Coronary artery (tissue), 2 donors: ENCODE measurements around the gene SYNDIG1.

ENCODE experiments used
- DNase-seq: peaks from one replicate; pipeline ENCODE4 v3.0.0-alpha.2; 2017; ENCODE audit warnings: low spot score
- H3K27ac ChIP-seq, 2 donors: fragments of 200-600 bp; sonication (generic); one replicate each; pipeline ENCODE4 v1.5.1; 2016 to 2019
- H3K4me3 ChIP-seq: fragments of 200-600 bp; sonication (generic); 2 replicates; pipeline ENCODE4 v1.5.1; 2016; ENCODE audit warnings: mild to moderate bottlenecking, moderate library complexity
- TF ChIP-seq, protein P1 (sequence below): fragments of 200-600 bp; sonication (generic); IDR thresholded peaks from one replicate; pipeline ENCODE4 v1.5.1; 2019; ENCODE audit warnings: antibody characterized with exemption

SYNDIG1 gene

DNA sequence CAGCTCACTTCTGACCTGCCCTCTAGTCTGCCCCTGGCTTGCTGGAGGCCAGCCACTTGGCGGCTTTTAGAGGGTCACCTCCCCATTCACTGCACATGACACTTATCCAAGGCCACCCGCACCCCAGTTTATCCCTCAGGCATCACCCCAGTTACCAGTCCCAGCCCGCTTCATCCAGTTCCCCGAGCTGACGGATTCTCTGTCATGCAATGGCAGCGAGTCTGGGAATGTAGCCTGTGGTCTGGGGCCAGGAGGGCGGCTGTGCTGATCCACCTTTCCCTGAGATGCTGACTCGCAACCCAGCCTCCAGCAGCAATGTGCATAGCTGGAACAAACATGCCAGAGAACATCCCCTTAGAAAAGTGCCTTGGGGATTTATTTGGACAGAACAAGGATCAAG lies 25.8 kb downstream of the SYNDIG1 start:
- Histone ChIP-seq H3K4me3 (no peak overlapping the region), H3K27ac (no peak overlapping the region)
- TF ChIP-seq, protein P1, sequence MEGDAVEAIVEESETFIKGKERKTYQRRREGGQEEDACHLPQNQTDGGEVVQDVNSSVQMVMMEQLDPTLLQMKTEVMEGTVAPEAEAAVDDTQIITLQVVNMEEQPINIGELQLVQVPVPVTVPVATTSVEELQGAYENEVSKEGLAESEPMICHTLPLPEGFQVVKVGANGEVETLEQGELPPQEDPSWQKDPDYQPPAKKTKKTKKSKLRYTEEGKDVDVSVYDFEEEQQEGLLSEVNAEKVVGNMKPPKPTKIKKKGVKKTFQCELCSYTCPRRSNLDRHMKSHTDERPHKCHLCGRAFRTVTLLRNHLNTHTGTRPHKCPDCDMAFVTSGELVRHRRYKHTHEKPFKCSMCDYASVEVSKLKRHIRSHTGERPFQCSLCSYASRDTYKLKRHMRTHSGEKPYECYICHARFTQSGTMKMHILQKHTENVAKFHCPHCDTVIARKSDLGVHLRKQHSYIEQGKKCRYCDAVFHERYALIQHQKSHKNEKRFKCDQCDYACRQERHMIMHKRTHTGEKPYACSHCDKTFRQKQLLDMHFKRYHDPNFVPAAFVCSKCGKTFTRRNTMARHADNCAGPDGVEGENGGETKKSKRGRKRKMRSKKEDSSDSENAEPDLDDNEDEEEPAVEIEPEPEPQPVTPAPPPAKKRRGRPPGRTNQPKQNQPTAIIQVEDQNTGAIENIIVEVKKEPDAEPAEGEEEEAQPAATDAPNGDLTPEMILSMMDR: no peak
- no peak for DNase-seq

DNA sequence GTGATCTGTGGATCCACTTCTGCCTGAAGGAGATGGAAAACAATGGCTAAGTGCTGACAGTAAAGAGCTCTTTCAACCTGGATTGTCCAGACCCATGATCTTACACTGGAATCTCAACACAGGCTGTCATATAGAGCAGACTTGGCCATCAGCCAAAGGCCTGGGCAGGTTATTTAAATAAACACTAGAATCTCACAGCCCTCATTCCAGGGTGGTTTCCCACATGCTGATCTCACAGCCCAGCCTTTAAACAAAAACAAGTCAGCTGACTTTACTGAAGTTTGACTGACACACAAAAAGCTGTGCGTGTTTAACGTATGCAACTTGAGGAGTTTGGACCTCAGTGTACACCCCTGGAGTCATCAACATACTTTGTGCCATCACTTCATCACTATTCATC lies 28.4 kb downstream of the SYNDIG1 start:
- DNase-seq: no peak
- no peak overlapping the region for H3K27ac ChIP-seq
- no peak overlapping the region for H3K4me3 ChIP-seq
- TF ChIP-seq, protein P1: no peak

DNA sequence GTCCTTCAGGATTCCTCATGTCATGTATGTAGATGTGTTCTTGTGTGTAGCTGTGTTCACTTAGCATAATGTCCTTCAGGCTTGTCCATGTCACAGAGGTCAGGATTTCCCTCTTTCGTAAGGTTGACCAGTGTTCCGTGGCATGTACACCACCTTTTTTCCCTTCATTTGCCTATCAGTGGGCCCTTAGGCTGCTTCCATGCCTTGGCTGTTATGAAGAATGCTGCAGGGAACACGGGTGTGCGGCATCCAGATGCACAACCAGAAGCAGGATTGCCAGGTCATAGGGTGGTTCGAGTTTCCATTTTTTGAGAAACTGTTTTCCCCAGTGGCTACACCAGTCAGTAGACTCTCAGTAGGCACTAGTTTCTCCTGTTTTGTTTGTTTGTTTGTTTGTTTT lies 29.2 kb downstream of the SYNDIG1 start:
- DNase-seq: no peak
- Histone ChIP-seq H3K27ac (no peak overlapping the region), H3K4me3 (no peak overlapping the region)
- TF ChIP-seq, protein P1: no peak

DNA sequence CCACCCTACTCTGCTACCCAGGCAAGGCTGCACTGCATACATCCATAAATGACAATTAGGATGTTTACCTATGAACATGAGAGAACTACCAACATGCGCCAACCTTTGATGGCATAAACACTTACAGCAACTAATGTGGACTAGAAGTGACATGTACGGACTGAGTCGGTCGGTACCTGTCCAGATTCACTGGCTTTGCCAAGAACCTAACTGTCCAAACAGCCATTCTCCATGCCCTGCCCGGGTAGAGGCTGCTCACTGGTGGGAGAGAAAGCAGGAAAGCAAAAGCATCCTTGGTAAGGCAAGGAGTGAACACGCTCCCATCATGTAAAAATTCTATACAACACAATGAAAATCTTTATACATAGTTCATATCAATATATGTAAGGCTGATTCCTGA lies 30.0 kb downstream of the SYNDIG1 start:
- H3K4me3 ChIP-seq: no peak overlapping the region
- H3K27ac ChIP-seq: no peak overlapping the region
- DNase-seq: no peak
- TF ChIP-seq, protein P1: no peak

DNA sequence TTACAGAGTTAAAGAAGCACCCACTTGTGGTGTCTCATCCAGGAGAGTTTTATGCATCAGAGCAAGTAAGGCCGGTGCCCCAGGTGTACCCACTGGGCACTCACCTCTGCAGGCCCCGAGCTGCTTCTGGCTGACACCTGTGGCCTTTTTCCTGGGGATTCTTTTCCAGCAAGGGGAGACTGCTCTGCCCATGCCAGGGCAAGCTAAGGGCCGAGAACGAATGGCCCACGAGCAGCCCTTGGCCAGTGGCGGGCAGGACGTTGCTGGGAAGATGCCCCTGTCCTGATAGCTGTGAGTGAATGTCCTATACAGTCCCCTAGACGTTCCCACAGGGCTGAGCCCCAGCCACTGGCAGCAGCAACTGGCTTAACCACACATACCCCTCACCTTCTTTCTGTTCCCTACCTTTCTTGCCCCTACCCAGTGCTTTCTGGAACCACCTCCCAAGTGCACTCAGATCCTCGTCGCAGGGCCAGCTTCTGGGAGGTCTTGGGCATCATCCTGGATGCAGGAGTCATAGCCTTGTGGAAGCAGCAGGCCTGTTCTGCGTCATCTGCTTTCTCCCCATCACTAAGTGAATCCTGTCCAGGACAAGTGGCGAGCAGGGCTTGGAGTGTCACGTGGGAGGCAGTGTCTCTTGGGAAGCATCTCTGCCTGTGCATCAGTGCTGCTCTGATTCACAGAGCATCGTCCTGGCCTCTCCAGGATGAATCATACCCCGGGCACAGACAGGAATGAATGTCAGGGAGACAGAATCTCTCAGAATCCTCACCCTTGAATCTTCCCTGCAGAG lies 32.5 kb downstream of the SYNDIG1 start:
- TF ChIP-seq, protein P1: no peak
- no peak for DNase-seq
- Histone ChIP-seq H3K27ac (peak overlapping the region in 1 of 2 donors; percentile 73), H3K4me3 (no peak overlapping the region)

DNA sequence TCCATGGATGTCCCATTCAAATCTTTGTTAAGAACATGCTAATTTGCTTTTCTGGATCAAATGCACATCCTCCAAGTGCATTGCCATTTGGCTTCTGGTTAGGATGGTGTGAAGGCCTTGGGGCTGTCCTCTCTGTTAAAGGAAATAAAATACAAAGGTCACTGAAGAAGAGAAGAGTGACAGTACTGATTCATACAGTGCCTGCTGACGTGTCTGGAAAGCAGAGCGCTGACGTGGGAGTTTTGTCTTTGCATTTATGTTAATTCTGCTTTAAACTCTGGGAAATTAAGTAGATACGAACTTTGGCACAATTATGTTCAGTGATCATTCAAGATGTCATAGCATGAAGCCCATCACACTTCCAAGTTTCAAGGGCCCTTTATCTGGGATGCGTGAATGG lies 33.2 kb downstream of the SYNDIG1 start:
- TF ChIP-seq, protein P1: no peak
- Histone ChIP-seq H3K27ac (peak overlapping the region in 1 of 2 donors; percentile 51), H3K4me3 (no peak overlapping the region)
- DNase-seq: no peak

DNA sequence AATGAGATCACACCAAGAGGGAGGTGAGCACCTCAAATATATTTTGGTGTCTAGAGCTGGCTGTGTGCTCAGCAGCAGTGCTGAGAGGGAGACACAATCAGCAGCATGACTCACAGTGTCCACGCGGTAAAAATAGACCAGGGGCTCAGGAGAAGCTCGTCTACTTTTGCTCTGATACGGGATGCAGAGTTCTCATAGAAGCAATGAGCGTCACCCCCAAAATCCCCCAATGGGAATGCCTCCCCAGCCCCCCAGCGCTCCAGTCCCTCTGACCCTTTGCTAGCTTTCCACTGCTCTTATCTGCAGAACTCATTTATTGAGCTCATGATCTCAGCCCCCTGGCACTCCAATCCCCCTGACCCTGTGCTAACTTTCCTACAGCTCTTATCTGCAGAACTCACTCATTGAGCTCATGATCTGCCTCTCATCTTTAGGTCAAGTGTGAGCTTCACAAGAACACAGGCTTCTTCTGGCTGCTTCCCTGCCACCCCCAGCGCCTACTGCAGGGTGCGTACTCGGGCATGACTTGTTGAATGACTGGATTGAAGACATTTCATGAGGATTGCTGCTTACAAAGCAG lies 34.0 kb downstream of the SYNDIG1 start:
- no peak for DNase-seq

More for the DNA sequence above, 34.0 kb downstream of the SYNDIG1 start:
- TF ChIP-seq, protein P1: no peak
- Histone ChIP-seq H3K4me3 (no peak overlapping the region), H3K27ac (peak overlapping the region in 1 of 2 donors; percentile 51)
